GM13976 (cell line): ENCODE measurements around the gene ZNF20.
"Not testable (repeated sequence)": the region's sequence is repeated elsewhere in the genome, so short reads cannot be mapped to it uniquely, and the experiment has no call there.

Experiments
- DNase-seq: peaks from one replicate; pipeline ENCODE4 v3.0.0; 2012; ENCODE audit warnings: low spot score
- CTCF ChIP-seq: IDR thresholded peaks from 2 replicates; pipeline ENCODE4 v1.5.1; 2012; ENCODE audit warnings: borderline replicate concordance, mild to moderate bottlenecking; ENCODE audit not compliant: insufficient read depth; ENCODE audit errors: extremely low read depth, missing control alignments, control extremely low read depth
- in situ Hi-C: fragments of 300-500 bp; cut with MboI; formaldehyde crosslinking; loops from one replicate; pipeline ENCODE4 v1.12.0; 2022; ENCODE audit warnings: low sequenced_read_pairs, mixed read lengths, inconsistent platforms; ENCODE audit not compliant: unreplicated experiment

ZNF20 gene

GRCh38 chr19:12113121-12113520 lies 27.0 kb downstream of the ZNF20 start:
- in situ Hi-C loops, result no loop called here
- no peak for TF ChIP-seq CTCF
- no peak for DNase-seq

GRCh38 chr19:12112701-12113100 lies 27.4 kb downstream of the ZNF20 start:
- in situ Hi-C loops, result no loop called here
- DNase-seq, result no peak
- no peak for TF ChIP-seq CTCF

GRCh38 chr19:12111943-12112637 lies 28.1 kb downstream of the ZNF20 start:
- in situ Hi-C loops, result no loop called here
- no peak for TF ChIP-seq CTCF
- no peak for DNase-seq

GRCh38 chr19:12111176-12111575 lies 29.0 kb downstream of the ZNF20 start:
- no peak for TF ChIP-seq CTCF
- no peak for DNase-seq
- in situ Hi-C loops, result no loop called here

GRCh38 chr19:12103909-12104308 lies 36.2 kb downstream of the ZNF20 start:
- in situ Hi-C loops, DNase-seq: not testable (repeated sequence)

GRCh38 chr19:12098040-12098439 lies 42.1 kb downstream of the ZNF20 start:
- DNase-seq, result no peak
- in situ Hi-C loops, result no loop called here
- TF ChIP-seq CTCF, result no peak

- in situ Hi-C loops, result no loop called here
- TF ChIP-seq CTCF, result no peak
- no peak for DNase-seq
Measured at GRCh38 chr19:12095111-12095790, 44.9 kb downstream of the ZNF20 start.
